NCI-H510A (cell line): ENCODE data around the gene SLC25A5.
"Not testable (repeated sequence)": the region's sequence is repeated elsewhere in the genome, so short reads cannot be mapped to it uniquely, and the experiment has no call there.

Experiments used
- DNase-seq: peaks from one replicate; lab custom pipeline; 2025; lab: John Stamatoyannopoulos, UW

The SLC25A5 gene

DNA sequence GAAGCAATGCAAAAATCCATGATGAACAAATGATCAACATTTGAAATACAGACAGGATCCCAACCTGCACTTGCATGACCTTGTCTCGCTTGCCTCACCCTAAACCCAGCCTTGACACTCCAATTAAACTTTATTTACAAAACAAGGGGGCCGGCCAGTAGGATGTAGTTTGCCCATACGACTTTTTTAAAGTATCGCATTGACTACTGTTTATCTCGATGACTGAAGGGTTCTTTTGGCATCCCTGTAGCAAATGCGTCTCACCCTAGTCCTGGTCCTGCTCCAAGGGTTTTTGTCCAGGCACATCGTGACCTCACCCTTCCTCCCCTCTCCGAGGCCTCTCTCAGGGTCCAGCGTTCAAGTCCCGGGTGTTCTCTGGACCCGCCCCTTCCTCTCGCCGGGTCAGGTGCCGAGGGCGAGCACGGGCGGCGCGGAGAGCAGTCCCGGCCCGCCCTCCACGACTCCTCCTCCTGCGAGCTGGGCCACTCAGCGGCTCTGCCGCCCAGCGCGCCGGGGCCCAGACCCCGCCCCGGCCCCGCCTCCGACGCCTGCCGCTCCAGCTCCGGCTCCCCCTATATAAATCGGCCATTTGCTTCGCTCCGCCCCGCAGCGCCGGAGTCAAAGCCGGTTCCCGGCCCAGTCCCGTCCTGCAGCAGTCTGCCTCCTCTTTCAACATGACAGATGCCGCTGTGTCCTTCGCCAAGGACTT is at the start of gene SLC25A5:
Gene SLC25A5, plus strand, starts transcription at position 603 of the 709 bp plus-strand sequence. Its CDS starts 72 bp downstream, at position 675.
- peak; percentile 67 for DNase-seq

DNA sequence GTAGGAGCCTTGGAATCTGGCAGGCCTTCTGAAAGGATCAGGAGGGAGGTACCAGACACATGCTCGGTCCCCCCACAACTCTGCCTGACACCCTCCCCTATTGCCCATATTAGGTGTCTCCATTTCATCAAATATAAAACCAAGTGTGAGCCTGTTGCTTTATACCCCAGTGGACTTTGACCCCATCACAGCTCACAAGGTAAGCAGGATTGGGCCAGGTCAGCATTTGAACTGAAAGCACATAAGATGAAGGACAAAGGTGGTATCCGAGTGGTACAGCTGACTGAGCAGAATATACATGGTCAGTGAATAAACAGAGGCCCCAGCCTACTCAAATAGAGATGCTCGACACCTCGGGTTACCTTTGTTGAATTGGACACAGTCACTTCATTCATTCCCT is 49.1 kb upstream of the SLC25A5 start:
- DNase-seq = no peak

DNA sequence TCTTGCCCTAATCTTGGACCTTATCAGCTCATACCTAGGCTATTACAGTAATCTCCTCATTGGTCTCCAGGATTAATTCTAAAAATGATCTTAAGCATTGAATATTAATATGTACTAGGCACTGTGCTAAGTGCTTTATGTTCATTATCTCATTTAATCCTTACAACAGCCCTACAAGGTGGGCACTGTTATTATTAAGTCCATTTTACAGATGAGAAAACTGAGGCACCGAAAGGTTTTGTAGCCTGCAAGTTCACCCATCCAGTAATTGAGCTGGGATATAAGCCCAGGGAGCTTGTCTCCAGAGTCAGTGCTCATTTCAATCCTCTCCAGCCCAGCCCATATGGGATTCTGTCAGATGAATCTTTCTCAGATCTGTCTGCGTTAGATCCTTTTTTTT is 48.3 kb upstream of the SLC25A5 start:
- DNase-seq = no peak

GRCh38 chrX:119421016-119421705 is 47.1 kb upstream of the SLC25A5 start:
- DNase-seq = no peak

DNA sequence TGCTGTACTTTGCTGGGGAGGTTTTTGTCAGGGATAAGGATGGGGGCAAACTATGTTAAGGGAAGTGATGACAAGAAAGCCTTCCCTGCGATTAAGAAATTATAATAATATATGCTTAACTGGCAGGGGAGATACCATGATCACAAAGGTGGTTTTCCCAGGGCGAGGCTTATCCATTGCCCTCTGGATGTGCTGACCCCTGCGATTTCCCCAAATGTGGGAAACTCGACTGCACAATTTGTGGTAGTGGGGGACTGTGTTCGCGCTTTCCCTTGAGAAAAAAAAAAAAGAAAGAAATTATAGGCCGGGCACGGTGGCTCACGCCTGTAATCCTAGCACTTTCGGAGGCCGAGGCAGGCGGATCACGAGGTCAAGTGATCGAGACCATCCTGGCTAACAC is 44.6 kb upstream of the SLC25A5 start:
- DNase-seq = no peak

DNA sequence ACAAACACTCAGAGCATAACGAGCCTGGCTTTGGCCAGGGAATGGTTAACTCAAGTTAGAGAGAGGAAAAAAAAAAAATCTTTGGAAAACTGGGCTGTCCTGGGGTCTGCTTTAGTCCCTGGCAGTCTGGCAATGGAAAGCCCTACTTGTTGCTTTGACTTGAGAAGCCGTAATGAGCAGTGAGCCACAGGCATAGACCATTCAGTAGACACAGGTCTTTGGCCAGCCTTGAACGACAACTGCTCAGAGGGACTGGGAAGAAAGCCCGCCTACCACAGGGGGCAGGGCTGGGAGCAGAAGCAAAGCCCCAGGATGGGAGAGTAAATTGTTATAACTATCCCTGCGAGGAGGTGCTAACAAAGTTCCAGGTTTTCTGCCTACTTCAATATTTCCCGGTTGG is 43.2 kb upstream of the SLC25A5 start:
- DNase-seq = peak; percentile 14

- DNase-seq = no peak
Observed at GRCh38 chrX:119427024-119427794, 41.0 kb upstream of the SLC25A5 start.

DNA sequence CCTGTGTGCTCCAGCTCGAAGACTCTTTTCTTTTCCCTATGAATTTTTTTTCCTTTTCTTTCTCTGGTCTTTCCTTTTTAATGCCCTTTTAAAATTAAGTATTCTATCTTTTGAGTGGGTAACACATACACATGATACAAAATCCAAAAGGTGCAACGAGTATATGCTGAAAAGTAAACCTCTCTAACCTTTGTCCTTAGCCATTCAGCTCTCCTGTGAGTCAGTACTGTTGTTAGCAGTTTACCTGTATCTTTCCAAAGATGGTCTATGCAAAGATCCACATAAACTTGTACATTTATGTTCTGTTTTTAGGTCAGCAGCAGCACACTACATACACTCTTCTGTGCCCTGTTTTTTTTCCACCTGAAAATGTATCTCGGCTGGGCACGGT is 40.5 kb upstream of the SLC25A5 start:
- no peak for DNase-seq

DNA sequence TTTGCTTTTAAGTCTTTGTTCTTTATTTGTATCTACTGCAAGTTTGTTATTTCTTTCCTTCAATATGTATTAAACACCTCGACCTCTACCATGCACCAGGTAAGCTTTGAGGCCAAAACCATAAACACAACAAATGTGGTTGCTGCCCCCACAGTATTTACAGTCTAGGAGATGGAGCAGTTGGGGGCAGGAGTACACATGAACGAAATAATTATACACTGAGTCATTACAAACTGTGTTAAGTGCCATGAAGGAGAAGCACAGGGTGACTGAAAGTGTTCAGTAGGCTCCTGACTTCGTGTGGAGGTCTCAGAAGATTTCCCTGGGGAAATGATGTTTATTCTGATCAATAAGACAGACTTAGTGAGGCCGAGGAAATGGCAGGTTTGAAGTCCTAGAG is 38.8 kb upstream of the SLC25A5 start:
- DNase-seq = no peak

GRCh38 chrX:119441295-119441694 is 26.9 kb upstream of the SLC25A5 start:
- DNase-seq = not testable (repeated sequence)

- no peak for DNase-seq
Observed at GRCh38 chrX:119442286-119442685, 26.0 kb upstream of the SLC25A5 start.

DNA sequence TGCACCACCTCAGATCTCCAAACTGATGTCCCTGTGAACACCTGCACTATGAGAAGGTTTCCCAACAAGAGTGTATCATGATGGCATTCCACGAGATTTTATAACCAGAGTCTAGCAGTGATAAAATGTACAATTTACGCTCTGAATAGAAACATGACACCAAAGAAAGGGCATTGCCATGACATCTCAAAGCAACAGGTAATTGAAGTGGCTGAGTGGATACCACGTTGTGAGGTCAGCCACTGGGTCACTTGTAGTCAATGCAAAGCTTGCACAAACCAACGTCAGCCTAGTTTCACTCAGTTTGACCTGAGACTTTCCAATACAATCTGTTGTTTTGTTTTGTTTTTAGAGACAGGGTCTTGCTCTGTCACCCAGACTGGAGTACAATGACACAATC is 15.0 kb upstream of the SLC25A5 start:
- DNase-seq = no peak

GRCh38 chrX:119455264-119455663 is 13.0 kb upstream of the SLC25A5 start:
- no peak for DNase-seq

DNA sequence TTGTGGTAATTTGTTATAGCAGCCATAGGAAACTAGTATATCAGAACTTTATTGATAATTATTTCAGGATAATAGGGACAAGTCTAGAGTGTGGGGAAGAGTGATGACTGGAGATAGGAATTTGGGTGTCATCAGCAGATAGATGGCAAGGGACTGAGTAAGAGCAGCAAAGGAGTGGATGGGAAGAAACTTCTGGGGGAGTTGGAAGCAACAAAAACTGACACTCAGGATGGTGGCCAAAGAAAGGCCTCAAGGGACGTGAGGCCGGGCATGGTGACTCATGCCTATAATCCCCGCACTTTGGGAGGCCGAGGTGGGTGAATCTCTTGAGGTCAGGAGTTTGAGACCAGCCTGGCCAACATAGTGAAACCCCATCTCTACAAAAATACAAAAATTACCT is 9.1 kb upstream of the SLC25A5 start:
- no peak for DNase-seq

DNA sequence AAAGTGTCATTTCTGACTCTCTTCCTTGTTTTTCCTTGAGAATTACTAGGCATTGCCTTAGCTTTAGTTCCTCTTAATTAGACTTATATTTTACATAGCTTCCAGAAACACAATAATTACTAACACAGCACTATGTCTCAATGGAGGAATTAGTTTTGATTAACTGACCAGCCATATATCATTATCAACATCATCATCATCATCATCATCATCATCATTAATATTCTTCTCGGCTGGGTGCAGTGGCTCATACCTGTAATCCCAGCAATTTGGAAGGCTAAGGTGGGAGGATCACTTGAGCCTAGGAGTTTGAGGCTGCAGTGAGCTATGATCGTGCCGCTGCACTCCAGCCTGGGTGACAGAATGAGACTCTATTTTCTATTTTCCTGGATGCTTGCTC is 2.7 kb upstream of the SLC25A5 start:
- no peak for DNase-seq

- no peak for DNase-seq
Observed at GRCh38 chrX:119466970-119467369, 1.3 kb upstream of the SLC25A5 start.

- no peak for DNase-seq
Observed at GRCh38 chrX:119467433-119467832, 811 bp upstream of the SLC25A5 start.

GRCh38 chrX:119468551-119469312 is 488 bp downstream of the SLC25A5 start:
- peak; percentile 51 for DNase-seq

DNA sequence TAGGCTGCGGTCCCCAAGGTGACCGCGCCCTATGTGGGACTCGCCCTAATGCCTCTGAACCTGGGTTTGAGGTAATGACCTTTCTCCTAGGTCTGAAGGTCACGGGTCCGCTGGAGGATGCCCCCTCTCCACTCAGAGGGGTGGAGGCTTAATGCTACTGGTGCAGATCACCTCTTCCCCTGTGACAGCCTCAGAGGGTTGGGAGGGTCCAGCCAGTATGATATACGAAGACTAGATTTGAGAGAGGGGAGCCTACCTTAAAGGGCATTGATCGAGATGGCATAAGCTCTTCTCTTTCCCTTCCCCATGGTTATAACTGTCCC is 1.0 kb downstream of the SLC25A5 start:
- DNase-seq = no peak

- DNase-seq = no peak
Observed at GRCh38 chrX:119474615-119475388, 6.6 kb downstream of the SLC25A5 start.

DNA sequence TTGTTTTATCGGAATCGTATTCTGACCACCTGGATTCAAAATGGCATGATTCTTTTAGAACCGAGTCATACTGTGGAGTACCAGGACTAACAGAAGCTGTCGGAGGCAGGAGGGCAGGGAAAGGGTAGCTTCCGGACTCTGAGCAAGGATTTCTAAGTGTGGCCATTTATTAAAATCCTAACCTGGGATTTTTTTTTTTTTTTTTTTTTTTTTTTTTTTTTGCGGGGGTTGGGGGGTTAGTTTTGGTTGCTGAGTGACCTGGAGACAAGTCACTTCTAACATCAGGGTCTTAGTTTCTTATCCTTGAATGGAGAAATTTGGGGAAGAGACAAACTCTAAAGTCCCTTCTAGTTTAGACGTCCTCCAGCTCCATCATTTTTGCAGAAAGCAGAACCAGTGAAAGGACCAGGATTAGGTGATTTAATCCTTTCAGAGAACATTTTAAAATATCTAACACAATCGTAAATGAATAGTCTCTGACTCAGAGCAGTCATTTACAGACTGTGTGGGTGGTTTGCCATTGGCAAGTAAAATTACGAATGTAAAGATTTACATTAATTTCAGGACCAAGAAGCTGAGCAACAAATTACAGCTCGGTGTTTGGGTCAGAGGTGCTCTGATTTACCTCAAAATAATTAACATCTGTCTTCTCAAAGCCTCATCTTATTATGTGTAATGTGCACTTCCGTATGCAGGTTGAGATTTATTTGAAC is 7.3 kb downstream of the SLC25A5 start:
- no peak for DNase-seq
